ENCODE measurements around the gene RPLP2.
A peak's percentile ranks its signal among the peaks of the same experiment; 100 is the strongest.

Gene RPLP2

DNA sequence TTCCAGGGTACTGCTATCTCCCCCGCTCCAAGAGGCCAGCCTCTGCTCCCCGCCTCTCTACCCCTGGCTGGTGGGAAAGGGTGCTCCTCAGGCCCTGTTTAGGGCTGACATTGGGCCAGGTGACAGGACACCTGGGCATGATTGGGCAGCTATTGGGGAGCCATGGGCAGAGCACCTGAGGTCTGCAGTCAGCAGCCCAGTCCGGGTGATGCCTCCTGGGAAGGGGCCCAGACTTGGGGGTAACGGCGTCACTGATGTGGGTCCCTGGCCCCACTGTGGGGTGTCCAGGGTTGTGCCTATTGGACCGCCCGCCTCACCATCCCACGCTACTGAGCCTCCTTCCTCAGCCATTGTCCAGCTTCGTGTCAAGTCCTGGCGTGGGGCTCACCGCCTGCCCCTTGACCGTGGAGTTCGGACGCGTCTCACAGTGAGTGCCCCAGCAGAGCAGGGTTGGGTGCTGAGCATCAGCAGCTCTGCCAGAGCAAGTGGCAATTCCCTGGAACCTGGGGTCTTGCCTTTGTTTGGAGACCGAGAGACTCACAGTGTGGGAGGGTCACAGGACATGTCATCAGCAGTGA is 29.7 kb upstream of the RPLP2 start:
- TF ChIP-seq, protein P1, sequence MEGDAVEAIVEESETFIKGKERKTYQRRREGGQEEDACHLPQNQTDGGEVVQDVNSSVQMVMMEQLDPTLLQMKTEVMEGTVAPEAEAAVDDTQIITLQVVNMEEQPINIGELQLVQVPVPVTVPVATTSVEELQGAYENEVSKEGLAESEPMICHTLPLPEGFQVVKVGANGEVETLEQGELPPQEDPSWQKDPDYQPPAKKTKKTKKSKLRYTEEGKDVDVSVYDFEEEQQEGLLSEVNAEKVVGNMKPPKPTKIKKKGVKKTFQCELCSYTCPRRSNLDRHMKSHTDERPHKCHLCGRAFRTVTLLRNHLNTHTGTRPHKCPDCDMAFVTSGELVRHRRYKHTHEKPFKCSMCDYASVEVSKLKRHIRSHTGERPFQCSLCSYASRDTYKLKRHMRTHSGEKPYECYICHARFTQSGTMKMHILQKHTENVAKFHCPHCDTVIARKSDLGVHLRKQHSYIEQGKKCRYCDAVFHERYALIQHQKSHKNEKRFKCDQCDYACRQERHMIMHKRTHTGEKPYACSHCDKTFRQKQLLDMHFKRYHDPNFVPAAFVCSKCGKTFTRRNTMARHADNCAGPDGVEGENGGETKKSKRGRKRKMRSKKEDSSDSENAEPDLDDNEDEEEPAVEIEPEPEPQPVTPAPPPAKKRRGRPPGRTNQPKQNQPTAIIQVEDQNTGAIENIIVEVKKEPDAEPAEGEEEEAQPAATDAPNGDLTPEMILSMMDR (IDR thresholded peaks at IDR 0.05; ENCODE audit: low read depth, low read length, missing control alignments): no peak
- no peak for DNase-seq (ENCODE audit: extremely low read depth, low read depth)
- H3K4me3 ChIP-seq (replicated peaks; ENCODE audit: low read depth, low read length): no peak overlapping the region

DNA sequence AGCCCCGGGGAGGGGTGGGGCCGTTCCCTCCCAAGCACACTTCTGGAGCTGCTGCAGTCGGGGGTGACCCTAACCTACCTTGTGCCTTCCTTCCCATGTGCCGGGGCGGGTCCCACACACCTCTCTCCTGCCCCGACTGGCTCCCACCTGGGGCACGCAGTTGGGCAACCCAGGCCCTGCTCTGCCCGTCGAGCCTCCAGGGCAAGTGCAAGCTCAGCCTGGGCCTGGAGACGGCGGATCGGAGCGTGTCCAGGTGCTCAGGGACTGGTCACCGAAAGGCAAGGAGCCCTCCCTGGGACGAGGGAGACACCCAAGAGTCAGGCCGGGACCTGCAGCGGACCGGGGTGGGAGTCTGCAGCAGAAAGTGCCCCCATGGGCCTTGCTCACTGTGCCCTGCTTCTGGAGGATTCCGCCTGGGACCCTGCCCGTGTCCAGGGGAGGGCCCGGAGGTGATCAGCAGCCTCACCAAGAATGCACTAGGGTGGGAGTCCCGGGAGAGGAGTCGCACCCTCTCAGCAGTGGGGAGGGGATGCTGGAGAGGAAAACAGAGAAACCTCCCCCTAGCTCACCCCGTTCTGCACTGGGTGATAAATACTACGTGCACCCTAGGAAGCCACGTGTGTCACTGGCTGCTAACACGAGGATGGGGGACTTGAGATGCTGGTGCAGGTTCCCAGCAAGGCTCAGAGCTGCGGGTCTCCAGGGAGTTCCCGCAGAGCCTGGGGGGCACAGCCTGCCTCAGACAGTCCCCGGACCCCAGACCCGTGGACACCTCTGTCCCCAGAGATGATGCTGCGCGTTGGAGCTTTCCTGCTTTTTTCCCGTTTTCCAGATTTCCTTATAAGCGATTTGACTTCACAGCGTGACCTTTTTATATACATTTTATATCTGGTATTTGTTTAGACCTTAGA is 27.2 kb upstream of the RPLP2 start:
- no peak overlapping the region for H3K4me3 ChIP-seq (replicated peaks; ENCODE audit: low read depth, low read length)
- no peak for DNase-seq (ENCODE audit: extremely low read depth, low read depth)
- TF ChIP-seq, protein P1 (IDR thresholded peaks at IDR 0.05; ENCODE audit: low read depth, low read length, missing control alignments): no peak

DNA sequence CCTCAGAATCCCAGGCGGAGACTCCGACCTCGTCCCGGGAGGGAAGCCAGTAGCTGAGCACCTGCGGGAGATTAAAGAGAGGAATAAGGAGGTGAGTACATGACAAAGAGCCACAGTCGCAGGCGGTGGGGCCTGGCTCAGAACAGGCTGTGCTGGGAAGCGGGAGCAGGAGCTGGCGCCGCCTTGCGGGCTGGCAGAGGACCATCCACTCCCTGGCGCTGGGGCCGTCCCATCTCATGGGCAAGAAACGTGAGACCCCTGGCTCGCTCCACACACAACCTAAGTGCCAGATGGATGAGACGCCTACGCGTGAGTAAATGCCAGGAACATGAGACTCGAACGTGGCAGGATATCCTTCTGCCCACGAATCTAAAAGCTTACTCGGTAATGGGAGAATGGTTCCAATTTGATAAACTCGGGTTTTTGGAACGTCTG is 26.2 kb upstream of the RPLP2 start:
- TF ChIP-seq, protein P1 (IDR thresholded peaks at IDR 0.05; ENCODE audit: low read depth, low read length, missing control alignments): peak; percentile 91
- DNase-seq (ENCODE audit: extremely low read depth, low read depth): peak; percentile 85
- no peak overlapping the region for H3K4me3 ChIP-seq (replicated peaks; ENCODE audit: low read depth, low read length)

DNA sequence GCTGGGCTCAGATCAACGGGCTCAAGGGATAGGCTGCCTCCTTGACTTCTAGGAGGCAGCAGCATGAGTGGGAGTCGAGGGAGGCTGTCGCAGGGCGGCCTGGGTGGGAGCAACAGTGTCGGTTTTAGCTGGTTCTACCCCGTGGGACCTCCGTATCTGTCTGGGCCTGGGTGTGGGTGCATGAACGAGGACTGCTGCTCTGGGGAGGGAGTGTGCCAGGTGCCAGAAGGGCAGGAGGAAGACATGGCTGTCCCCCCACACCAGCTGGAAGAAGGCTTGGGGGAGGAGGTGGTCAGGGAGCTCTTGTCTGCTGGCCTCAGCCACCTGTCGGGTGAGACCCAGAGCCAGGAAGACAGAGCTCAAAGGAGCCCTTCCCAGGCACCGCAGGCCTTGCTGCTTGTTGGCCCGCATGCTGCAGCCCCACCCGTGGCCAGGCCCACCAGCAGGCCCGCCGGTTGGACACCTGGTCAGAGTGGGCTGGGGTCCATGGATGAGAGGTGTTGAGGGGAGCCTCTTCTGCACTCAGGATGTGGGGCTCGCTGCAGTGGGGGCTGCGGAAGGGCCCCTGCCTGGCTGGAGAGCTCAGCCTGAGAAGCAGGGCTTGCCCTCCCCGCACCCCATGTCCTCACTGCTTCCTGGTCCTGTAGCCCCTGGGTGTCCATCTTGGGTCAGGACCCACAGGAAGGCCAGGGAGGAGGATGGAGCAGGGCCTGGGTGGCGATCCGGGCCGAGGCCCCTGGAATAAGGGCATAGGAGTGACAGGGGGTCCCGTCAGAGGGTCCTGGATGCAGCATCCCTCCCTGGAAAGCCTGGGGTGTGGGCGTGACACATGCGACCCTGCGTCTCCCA is 23.3 kb upstream of the RPLP2 start:
- TF ChIP-seq, protein P1 (IDR thresholded peaks at IDR 0.05; ENCODE audit: low read depth, low read length, missing control alignments): no peak
- no peak for DNase-seq (ENCODE audit: extremely low read depth, low read depth)
- no peak overlapping the region for H3K4me3 ChIP-seq (replicated peaks; ENCODE audit: low read depth, low read length)

DNA sequence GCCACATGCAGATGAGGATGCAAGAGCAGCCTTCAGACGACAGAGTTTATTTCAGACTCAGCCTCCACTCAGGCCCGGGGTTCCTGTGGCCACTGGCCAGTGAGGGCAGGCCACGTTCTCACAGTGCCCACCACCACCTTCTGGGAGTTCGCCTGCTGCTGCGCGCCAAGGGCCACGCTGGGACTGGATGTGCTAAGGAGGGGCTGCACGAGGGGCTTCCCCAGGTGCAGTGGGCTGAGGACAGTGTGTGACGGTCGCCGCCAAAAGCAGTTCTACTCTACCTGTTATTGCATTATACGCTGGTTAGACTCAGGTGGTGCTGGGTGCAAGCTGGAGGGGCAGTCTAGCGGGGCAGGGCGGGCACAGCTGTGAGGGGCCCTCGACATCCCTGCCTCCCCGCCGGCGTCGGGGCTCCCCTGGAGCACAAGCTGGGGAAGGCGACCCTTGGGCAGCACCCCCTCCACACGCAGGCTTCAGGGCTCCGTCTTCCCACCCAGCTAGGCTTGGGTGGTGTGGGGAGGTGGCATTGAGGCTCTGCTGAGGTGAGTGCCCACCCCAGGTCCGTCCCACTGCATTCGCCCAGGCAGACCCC is 22.6 kb upstream of the RPLP2 start:
- no peak overlapping the region for H3K4me3 ChIP-seq (replicated peaks; ENCODE audit: low read depth, low read length)
- DNase-seq (ENCODE audit: extremely low read depth, low read depth): no peak
- TF ChIP-seq, protein P1 (IDR thresholded peaks at IDR 0.05; ENCODE audit: low read depth, low read length, missing control alignments): no peak

DNA sequence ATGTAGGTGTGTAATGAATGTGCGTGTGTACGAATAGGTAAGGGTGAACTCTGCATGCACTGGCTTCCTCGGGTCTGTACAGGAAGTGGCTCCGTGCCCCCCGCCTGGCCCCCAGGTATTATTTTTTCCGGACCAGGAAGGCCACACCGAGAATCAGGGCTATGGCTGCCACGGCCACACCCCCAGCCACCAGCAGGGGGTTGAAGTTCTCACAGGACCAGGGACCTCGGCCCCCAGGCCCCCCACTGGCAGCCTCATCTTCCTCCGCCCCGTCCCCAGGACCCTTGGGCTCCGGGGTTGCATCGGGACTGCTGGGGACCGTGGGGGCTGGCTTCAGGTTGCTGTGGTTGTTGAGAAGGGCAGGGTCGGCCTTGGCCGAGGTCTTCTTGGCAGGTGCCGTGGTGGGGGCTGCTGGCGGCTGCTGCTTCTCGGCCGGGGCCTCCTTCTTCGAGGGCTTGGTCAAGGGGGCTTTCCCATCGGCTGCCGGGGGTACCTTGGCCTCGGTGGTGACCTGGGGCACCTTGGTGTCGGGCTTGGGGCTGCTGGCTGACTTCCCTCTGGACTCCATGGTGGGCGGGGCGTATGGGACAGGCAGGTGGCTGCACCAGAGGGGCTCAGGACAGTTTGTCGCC is 21.6 kb upstream of the RPLP2 start:
- TF ChIP-seq, protein P1 (IDR thresholded peaks at IDR 0.05; ENCODE audit: low read depth, low read length, missing control alignments): no peak
- no peak for DNase-seq (ENCODE audit: extremely low read depth, low read depth)
- no peak overlapping the region for H3K4me3 ChIP-seq (replicated peaks; ENCODE audit: low read depth, low read length)
